Neutrophil (primary cell): ENCODE results near the gene DAZAP2.

Experiments used
- H3K27ac ChIP-seq: fragments of 200-600 bp; sonication (generic); 2 replicates; pipeline ENCODE4 v1.5.1; 2016; ENCODE audit warnings: mild to moderate bottlenecking, moderate library complexity
- H3K27me3 ChIP-seq: fragments of 200-600 bp; sonication (generic); 2 replicates; pipeline ENCODE4 v1.6.0; 2016; ENCODE audit warnings: mild to moderate bottlenecking
- H3K36me3 ChIP-seq: fragments of 200-600 bp; sonication (generic); 2 replicates; pipeline ENCODE4 v1.5.1; 2017
- H3K4me1 ChIP-seq, 2 experiments: fragments of 200-600 bp in 1 of 2; sonication (generic) in 1 of 2; 1 replicate in 1 of 2; 2 replicates in 1 of 2; pipeline versions ENCODE4 v1.5.1 to v1.6.1; 2013 to 2016; ENCODE audit warnings: low read depth in 1 of 2, low read length in 1 of 2, mild to moderate bottlenecking in 1 of 2, moderate library complexity in 1 of 2; ENCODE audit not compliant: control insufficient read depth in 1 of 2, insufficient read depth in 1 of 2
- H3K4me3 ChIP-seq, 2 experiments: fragments of 200-600 bp in 1 of 2; sonication (generic) in 1 of 2; 1 replicate in 1 of 2; 2 replicates in 1 of 2; pipeline ENCODE4 v1.5.1; 2013 to 2016; ENCODE audit warnings: low read depth in 1 of 2, low read length in 1 of 2, mild to moderate bottlenecking in 1 of 2, moderate library complexity in 1 of 2
- H3K9me3 ChIP-seq: fragments of 200-600 bp; sonication (generic); 2 replicates; pipeline ENCODE4 v1.5.1; 2016
- CTCF ChIP-seq: fragments of 200-600 bp; sonication (generic); IDR thresholded peaks from 2 replicates; pipeline ENCODE4 v1.5.1; 2016; ENCODE audit warnings: antibody characterized with exemption

The DAZAP2 gene

GRCh38 chr12:51209259-51209658 lies 29.4 kb upstream of the DAZAP2 start:
- Histone ChIP-seq H3K27me3 (no peaks in the 10 kb centered on the region), H3K4me1 (no peaks in the 10 kb centered on the region), H3K4me3 (no peak overlapping the region), H3K9me3 (no peaks in the 10 kb centered on the region), H3K27ac (no peak overlapping the region), H3K36me3 (no peaks in the 10 kb centered on the region)
- TF ChIP-seq CTCF, result no peak

- H3K4me3 ChIP-seq, result no peak overlapping the region
- H3K36me3 ChIP-seq, result no peaks in the 10 kb centered on the region
- no peaks in the 10 kb centered on the region for H3K4me1 ChIP-seq
- no peak for TF ChIP-seq CTCF
- no peaks in the 10 kb centered on the region for H3K9me3 ChIP-seq
- no peak overlapping the region for H3K27ac ChIP-seq
- H3K27me3 ChIP-seq, result no peaks in the 10 kb centered on the region
These were observed 27.8 kb upstream of the DAZAP2 start for GRCh38 chr12:51210690-51211395.

GRCh38 chr12:51214895-51215294 lies 23.7 kb upstream of the DAZAP2 start:
- no peak for TF ChIP-seq CTCF
- peaks cover 13% of the 10 kb centered on the region for H3K27me3 ChIP-seq
- no peaks in the 10 kb centered on the region for H3K9me3 ChIP-seq
- no peaks in the 10 kb centered on the region for H3K36me3 ChIP-seq
- no peak overlapping the region for H3K27ac ChIP-seq
- H3K4me1 ChIP-seq, result peaks cover 9 to 11% of the 10 kb centered on the region in 2 experiments
- no peak overlapping the region for H3K4me3 ChIP-seq

- H3K4me1 ChIP-seq, result peaks cover 9 to 11% of the 10 kb centered on the region in 2 experiments
- peaks cover 13% of the 10 kb centered on the region for H3K27me3 ChIP-seq
- H3K27ac ChIP-seq, result no peak overlapping the region
- no peaks in the 10 kb centered on the region for H3K36me3 ChIP-seq
- TF ChIP-seq CTCF, result no peak
- no peaks in the 10 kb centered on the region for H3K9me3 ChIP-seq
- H3K4me3 ChIP-seq, result peak overlapping the region; percentile 85 to 87
These were observed 22.0 kb upstream of the DAZAP2 start for GRCh38 chr12:51216642-51217041.

GRCh38 chr12:51217133-51217967 lies 21.3 kb upstream of the DAZAP2 start:
- H3K9me3 ChIP-seq, result no peaks in the 10 kb centered on the region
- peaks cover 13% of the 10 kb centered on the region for H3K27me3 ChIP-seq
- H3K27ac ChIP-seq, result peak overlapping the region; percentile 71
- no peaks in the 10 kb centered on the region for H3K36me3 ChIP-seq
- peak; percentile 9 for TF ChIP-seq CTCF
- peaks cover 9 to 11% of the 10 kb centered on the region in 2 experiments for H3K4me1 ChIP-seq
- peak overlapping the region; percentile 85 to 87 for H3K4me3 ChIP-seq
